Inflammatory macrophage treated with lipopolysaccharide for 1 hour (primary cell): ENCODE data around the gene SERGEF.
A peak's percentile ranks its signal among the peaks of the same experiment; 100 is the strongest.

Experiments used
- DNase-seq, 2 donors: peaks; one replicate each; pipeline ENCODE4 v3.0.0-alpha.2; 2020 to 2022

SERGEF gene

GRCh38 chr11:18012906-18013781, at the start of gene SERGEF:
Gene SERGEF (minus strand): TSS chr11:18013047. CDS start chr11:18013010, 37 bp downstream.
- peak; percentile 85 to 87 for DNase-seq

DNA sequence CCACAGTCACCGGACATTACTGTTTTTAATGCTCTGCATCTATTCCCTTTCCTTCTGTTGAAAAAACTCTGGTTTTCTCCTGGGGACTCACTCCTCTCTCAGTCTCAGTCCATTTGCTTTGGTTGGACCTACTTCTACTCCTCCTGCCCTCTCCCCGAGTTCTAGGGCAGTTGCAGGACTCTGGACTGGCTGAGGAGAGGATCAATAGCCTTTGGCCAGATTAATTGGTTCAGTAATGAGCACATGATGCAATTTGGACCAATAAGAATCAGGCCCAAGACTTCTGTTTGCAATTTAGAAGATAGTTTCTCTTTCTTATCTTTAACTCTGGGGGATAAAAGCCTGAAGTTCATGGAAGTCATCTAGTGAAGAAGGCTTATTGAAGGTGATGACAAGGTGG, 48.5 kb upstream of the SERGEF start:
- no peak for DNase-seq

DNA sequence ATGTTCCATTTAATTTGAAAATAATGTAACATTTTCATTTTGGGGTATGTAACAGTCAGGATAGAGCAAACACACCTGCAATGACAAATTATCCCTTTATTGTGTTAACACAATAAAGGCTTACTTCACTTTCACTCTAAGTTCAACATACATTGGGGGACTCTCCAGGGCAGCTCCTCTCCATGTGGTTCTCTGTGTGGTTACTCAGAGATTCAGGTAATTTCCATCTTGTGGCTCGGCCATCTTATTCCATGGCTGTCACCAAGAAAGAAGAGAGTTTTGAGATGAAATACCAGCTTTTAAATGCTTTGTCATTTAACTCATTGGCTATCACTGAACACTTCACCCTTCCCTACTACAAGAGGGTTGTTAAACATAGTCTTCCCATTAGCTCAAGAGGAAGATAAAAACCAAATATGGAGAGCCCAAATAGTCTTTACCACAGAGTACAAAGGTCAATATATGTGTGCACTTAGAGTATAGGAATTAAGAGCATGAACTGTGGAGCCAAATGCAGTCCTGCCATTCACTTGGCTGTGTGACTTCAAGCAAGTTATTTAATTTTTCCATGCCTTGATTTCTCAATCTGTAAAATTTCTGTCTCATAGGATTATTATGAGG, 43.8 kb upstream of the SERGEF start:
- DNase-seq, result no peak

GRCh38 chr11:18054511-18055103, 41.8 kb upstream of the SERGEF start:
- DNase-seq, result no peak

- DNase-seq, result no peak
Measured at GRCh38 chr11:18050848-18051247, 38.0 kb upstream of the SERGEF start.

- DNase-seq, result no peak
Measured at GRCh38 chr11:18046116-18046777, 33.4 kb upstream of the SERGEF start, which contains the start of gene TPH1. Gene TPH1 (minus strand): TSS chr11:18046269. CDS start chr11:18040762, 5,507 bp downstream.

- DNase-seq, result no peak
Measured at GRCh38 chr11:18036456-18036855, 23.6 kb upstream of the SERGEF start.

DNA sequence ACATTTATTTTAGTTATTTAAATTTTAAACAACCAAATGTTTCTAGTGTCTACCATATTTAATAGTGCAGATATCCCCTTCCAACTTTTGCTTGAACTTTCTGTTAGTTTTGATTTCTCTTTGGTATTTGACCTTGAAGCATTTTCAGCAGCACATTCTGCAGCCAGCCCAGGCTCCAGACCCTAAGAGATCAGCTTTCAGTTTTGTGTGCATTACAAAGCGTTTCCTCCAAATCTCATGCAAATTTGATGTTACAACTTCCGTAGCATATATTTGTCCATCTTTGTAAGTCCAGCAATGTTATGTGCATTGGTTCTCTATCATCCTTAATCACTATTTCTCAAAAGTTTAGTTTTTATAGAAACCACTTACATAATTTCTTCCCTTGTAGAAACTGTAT, 14.6 kb upstream of the SERGEF start:
- no peak for DNase-seq

DNA sequence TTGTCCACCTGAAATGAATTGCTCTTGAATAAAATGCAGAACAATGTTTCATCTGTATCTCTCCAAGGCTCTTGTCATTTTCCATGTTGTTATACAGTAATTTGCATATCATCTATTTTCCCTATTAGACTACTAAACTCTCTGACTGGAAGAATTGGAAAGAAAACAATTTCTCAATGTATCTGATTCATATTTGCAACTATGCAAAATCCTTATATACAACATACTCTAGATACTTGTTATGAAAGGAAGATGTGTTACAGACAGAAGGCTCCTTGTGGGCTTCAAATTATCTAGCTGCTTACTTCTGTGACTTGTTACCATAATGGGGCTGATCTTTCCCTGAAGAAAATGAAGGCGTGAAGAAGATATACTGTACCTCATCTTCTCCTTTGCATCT, 9.6 kb upstream of the SERGEF start:
- DNase-seq, result no peak

GRCh38 chr11:18019650-18020049, 6.8 kb upstream of the SERGEF start:
- no peak for DNase-seq

- DNase-seq, result no peak
Measured at GRCh38 chr11:18016789-18017188, 3.9 kb upstream of the SERGEF start.

DNA sequence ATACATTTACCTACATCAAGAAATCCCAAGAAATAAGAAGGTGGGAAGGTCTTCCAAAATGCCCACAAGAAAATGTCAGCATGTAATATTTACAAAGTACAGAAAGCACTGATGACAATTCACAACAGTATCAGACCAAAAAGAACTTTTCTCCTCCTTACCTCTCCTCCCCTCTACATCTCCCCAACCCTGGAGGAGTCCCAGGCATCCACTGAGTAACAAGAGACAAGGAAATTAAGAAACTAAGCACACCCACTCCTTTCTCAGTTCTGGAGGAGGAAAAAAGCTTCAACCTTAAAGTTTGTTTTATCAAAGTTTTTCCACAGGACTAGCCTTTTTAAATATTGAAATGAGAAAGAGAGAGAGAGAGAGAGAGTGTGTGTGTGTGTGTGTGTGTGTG, 2.0 kb upstream of the SERGEF start:
- peak in 1 of 2 donors; percentile 8 for DNase-seq

DNA sequence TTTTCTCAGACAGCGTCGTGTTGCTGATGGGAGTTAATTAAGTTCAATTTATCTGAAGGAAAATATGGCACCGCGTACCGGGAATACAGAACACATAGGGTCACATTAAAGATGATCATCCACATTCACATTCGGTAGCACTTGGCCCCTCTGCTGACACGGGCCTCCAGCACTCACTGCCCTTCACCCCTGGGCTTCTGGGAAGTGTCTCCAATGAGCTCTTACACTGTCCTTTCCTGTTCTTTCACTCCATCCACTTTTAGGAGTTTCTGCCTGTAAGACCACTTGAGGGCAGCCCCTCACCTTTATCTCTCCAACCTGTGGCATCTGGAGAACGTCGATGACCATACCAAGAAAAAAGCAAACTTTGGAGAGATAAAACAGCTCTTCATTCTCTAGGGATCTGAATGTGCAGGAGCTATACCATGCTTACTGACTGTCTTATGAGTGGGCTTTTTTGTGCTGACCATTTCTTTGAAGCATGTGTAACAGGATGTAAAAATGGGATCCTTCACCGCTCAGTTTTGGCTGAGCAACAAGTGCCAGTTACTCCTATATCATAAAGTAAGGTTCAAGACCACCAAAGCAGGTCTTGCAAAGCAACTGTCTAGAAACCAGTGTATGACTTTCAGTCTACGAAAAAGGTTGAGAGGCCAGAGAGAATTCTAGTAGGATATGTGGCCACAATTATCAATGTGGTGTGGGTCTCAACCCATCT, 1.1 kb upstream of the SERGEF start:
- DNase-seq, result peak in 1 of 2 donors; percentile 3

- no peak for DNase-seq
Measured at GRCh38 chr11:18012122-18012905, 533 bp downstream of the SERGEF start.

- DNase-seq, result no peak
Measured at GRCh38 chr11:18011633-18012032, 1.2 kb downstream of the SERGEF start.

- DNase-seq, result no peak
Measured at GRCh38 chr11:18010977-18011586, 1.8 kb downstream of the SERGEF start.

- DNase-seq, result no peak
Measured at GRCh38 chr11:18010121-18010670, 2.7 kb downstream of the SERGEF start.

GRCh38 chr11:18005376-18006129, 7.3 kb downstream of the SERGEF start:
- peak in 1 of 2 donors; percentile 43 for DNase-seq

GRCh38 chr11:18001191-18001590, 11.7 kb downstream of the SERGEF start:
- DNase-seq, result no peak

DNA sequence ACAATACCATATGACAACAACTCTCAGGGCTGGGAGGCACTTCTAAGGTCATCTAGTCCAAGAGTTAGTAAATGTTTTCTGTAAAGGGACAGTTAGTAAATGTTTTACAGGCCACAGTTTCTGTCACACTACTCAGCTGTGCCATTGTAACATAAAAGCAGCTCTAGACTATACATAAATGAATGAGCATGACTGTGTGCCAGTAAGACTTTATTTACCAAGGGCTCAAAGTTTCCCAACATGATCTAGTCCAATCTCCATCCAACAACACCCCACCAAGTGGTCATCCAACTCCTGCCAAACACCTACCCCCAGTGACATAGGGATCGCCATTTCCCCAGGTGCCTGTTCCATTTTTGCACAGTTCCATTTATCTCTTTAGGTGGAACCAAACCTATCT, 12.1 kb downstream of the SERGEF start:
- no peak for DNase-seq
